Choroid plexus epithelial cell (primary cell): ENCODE data around the gene DDX54.
"Not testable (repeated sequence)": the region's sequence is repeated elsewhere in the genome, so short reads cannot be mapped to it uniquely, and the experiment has no call there.

ENCODE experiments used
- DNase-seq: peaks from one replicate; pipeline ENCODE4 v3.0.0-alpha.2; 2010; ENCODE audit warnings: low read depth
- H3K4me3 ChIP-seq: 2 replicates; pipeline ENCODE4 v1.5.1; 2011; ENCODE audit warnings: low read depth, mild to moderate bottlenecking, control low read depth, low read length, moderate library complexity
- CTCF ChIP-seq: conservative IDR thresholded peaks from 2 replicates; pipeline ENCODE4 v1.5.1; 2011; ENCODE audit warnings: low read depth, mild to moderate bottlenecking, control low read depth, inconsistent platforms, low read length, moderate library complexity

The DDX54 gene

GRCh38 chr12:113211160-113211559 lies 25.9 kb upstream of the DDX54 start:
- DNase-seq, result no peak
- no peak for TF ChIP-seq CTCF
- H3K4me3 ChIP-seq, result no peak overlapping the region

GRCh38 chr12:113208041-113208934 lies 23.0 kb upstream of the DDX54 start:
- peak; percentile 51 for DNase-seq
- no peak for TF ChIP-seq CTCF
- no peak overlapping the region for H3K4me3 ChIP-seq

GRCh38 chr12:113207613-113208040 lies 22.3 kb upstream of the DDX54 start:
- H3K4me3 ChIP-seq, result no peak overlapping the region
- TF ChIP-seq CTCF, result no peak
- peak; percentile 37 for DNase-seq

- not testable (repeated sequence) for H3K4me3 ChIP-seq, DNase-seq
Measured at GRCh38 chr12:113206802-113207201, 21.5 kb upstream of the DDX54 start.

- no peak overlapping the region for H3K4me3 ChIP-seq
- TF ChIP-seq CTCF, result no peak
- peak; percentile 26 for DNase-seq
Measured at GRCh38 chr12:113204804-113205203, 19.5 kb upstream of the DDX54 start.

- peak; percentile 42 for DNase-seq
- no peak overlapping the region for H3K4me3 ChIP-seq
- TF ChIP-seq CTCF, result no peak
Measured at GRCh38 chr12:113203852-113204760, 18.8 kb upstream of the DDX54 start.
